ENCODE data around the gene CAPN12.

The CAPN12 gene

GRCh38 chr19:38725469-38726283, 18.6 kb downstream of the CAPN12 start:
- no peak for DNase-seq

- no peak for DNase-seq
Measured at GRCh38 chr19:38723990-38724854, 20.1 kb downstream of the CAPN12 start.

GRCh38 chr19:38723606-38723965, 20.7 kb downstream of the CAPN12 start:
- no peak for DNase-seq

- DNase-seq: no peak
Measured at GRCh38 chr19:38722947-38723605, 21.2 kb downstream of the CAPN12 start.

GRCh38 chr19:38721979-38722773, 22.1 kb downstream of the CAPN12 start:
- DNase-seq: no peak

GRCh38 chr19:38721496-38721895, 22.8 kb downstream of the CAPN12 start:
- DNase-seq: no peak

GRCh38 chr19:38720559-38721236, 23.6 kb downstream of the CAPN12 start:
- no peak for DNase-seq

- DNase-seq: no peak
Measured at GRCh38 chr19:38719761-38720558, 24.3 kb downstream of the CAPN12 start.

- DNase-seq: no peak
Measured at GRCh38 chr19:38718747-38719543, 25.3 kb downstream of the CAPN12 start.

- DNase-seq: no peak
Measured at GRCh38 chr19:38717855-38718254, 26.4 kb downstream of the CAPN12 start.

- no peak for DNase-seq
Measured at GRCh38 chr19:38717051-38717450, 27.2 kb downstream of the CAPN12 start.

- DNase-seq: no peak
Measured at GRCh38 chr19:38715555-38715954, 28.7 kb downstream of the CAPN12 start.

GRCh38 chr19:38714354-38714778, 29.9 kb downstream of the CAPN12 start:
- DNase-seq: no peak

- DNase-seq: no peak
Measured at GRCh38 chr19:38713865-38714264, 30.4 kb downstream of the CAPN12 start.

- no peak for DNase-seq
Measured at GRCh38 chr19:38713227-38713649, 31.0 kb downstream of the CAPN12 start.

- DNase-seq: no peak
Measured at GRCh38 chr19:38712161-38712748, 32.0 kb downstream of the CAPN12 start.

GRCh38 chr19:38711726-38712153, 32.5 kb downstream of the CAPN12 start:
- DNase-seq: no peak

- no peak for DNase-seq
Measured at GRCh38 chr19:38710928-38711725, 33.1 kb downstream of the CAPN12 start.

- DNase-seq: no peak
Measured at GRCh38 chr19:38710416-38710702, 33.9 kb downstream of the CAPN12 start.
